HepG2 (cell line): ENCODE measurements around the gene SLC20A1. TPM values are rescaled to one million over a fixed set of nuclear protein-coding genes. Genes with fewer than 3 reads are reported as not detected.

Source experiments
- ATAC-seq: fragments of 200-7000 bp; cut with Tn5 transposase; 3 replicates; pipeline ENCODE4 v1.9.1; 2020; ENCODE audit warnings: mild to moderate bottlenecking, moderate library complexity
- BruUV-seq: library from RNA; stranded (reverse); fragments of 400-500 nt; replicated peaks from 2 replicates; lab custom pipeline; 2021; lab: Mats Ljungman, UMichigan
- CTCF ChIA-PET: fragments of 300-600 bp; formaldehyde crosslinking; extraction: SDS; loops from one replicate; lab custom pipeline; 2021; ENCODE audit warnings: low total read pairs, inconsistent platforms, low intra/inter-chr PET ratio; lab: Yijun Ruan, JAX
- POLR2A ChIA-PET: fragments of 350-600 bp; sonication (Branson Sonifier 250); formaldehyde crosslinking; loops from one replicate; lab custom pipeline; 2020; ENCODE audit warnings: antibody characterized with exemption, inconsistent platforms; lab: Yijun Ruan, JAX
- DNase-seq: peaks from one replicate; pipeline ENCODE4 v3.0.0-alpha.2; 2015; ENCODE audit warnings: low spot score
- FAIRE-seq: peaks from 3 replicates; lab custom pipeline; 2011; peaks lifted over from hg19 to GRCh38; lab: Jason Lieb, UNC
- H2AFZ ChIP-seq: one replicate; pipeline ENCODE4 v1.6.1; 2011; ENCODE audit warnings: low read length, inconsistent platforms
- H3K27ac ChIP-seq: fragments of 300-600 bp; 3 replicates; pipeline ENCODE4 v1.8.0; 2011; ENCODE audit warnings: mixed run types, mild to moderate bottlenecking, mixed read lengths, low read length, inconsistent platforms; ENCODE audit not compliant: insufficient read depth; ENCODE audit errors: extremely low read length
- H3K27me3 ChIP-seq, 2 experiments: fragments of 200-600 bp in 1 of 2; 2 replicates in 1 of 2; 3 replicates in 1 of 2; pipeline versions ENCODE4 v1.6.0 to v1.8.0; 2011; ENCODE audit warnings: low read length in 2 of 2, mild to moderate bottlenecking in 2 of 2, moderate library complexity in 2 of 2, inconsistent platforms in 1 of 2; ENCODE audit not compliant: insufficient read depth in 2 of 2, control insufficient read depth in 1 of 2
- H3K36me3 ChIP-seq, 2 experiments: fragments of 200-600 bp in 1 of 2; replicated peaks in 1 of 2; 2 replicates in 1 of 2; 3 replicates in 1 of 2; pipeline versions ENCODE4 v1.5.1 to v1.8.0; 2011; ENCODE audit warnings: low read length in 2 of 2, inconsistent platforms in 1 of 2; ENCODE audit not compliant: insufficient read depth in 2 of 2, control insufficient read depth in 1 of 2
- H3K4me1 ChIP-seq: 2 replicates; pipeline ENCODE4 v1.5.1; 2012; ENCODE audit warnings: low read length, inconsistent platforms; ENCODE audit not compliant: insufficient read depth
- H3K4me2 ChIP-seq: 2 replicates; pipeline ENCODE4 v1.6.0; 2011; ENCODE audit warnings: low read depth, low read length, inconsistent platforms
- H3K4me3 ChIP-seq, 3 experiments: fragments of 200-600 bp in 1 of 3; sonication (generic), shearing (Covaris generic) in 1 of 3; replicated peaks in 1 of 3; 2 replicates each; pipeline ENCODE4 v1.5.1; 2011 to 2016; ENCODE audit warnings: low read length in 3 of 3, inconsistent platforms in 2 of 3, low read depth in 2 of 3, mild to moderate bottlenecking in 2 of 3, control low read depth in 1 of 3, mixed read lengths in 1 of 3; ENCODE audit not compliant: insufficient read depth in 1 of 3
- H3K79me2 ChIP-seq: one replicate; pipeline ENCODE4 v1.6.1; 2011; ENCODE audit warnings: low read length, inconsistent platforms; ENCODE audit not compliant: insufficient read depth
- H3K9ac ChIP-seq: 2 replicates; pipeline ENCODE4 v1.6.0; 2011; ENCODE audit warnings: mild to moderate bottlenecking, low read depth, low read length, inconsistent platforms; ENCODE audit not compliant: insufficient read depth
- H3K9me3 ChIP-seq: 2 replicates; pipeline ENCODE4 v1.5.1; 2012; ENCODE audit warnings: mild to moderate bottlenecking, low read length
- H4K20me1 ChIP-seq: 2 replicates; pipeline ENCODE4 v1.6.0; 2011; ENCODE audit warnings: inconsistent platforms, mild to moderate bottlenecking, low read length, moderate library complexity; ENCODE audit not compliant: insufficient read depth
- ATF1 ChIP-seq: IDR thresholded peaks from 2 replicates; pipeline ENCODE4 v1.6.1; 2016; ENCODE audit warnings: mild to moderate bottlenecking, control low read depth
- DNMT1 ChIP-seq: sonication (generic); formaldehyde crosslinking; IDR thresholded peaks from 2 replicates; pipeline ENCODE4 v1.5.1; 2020; ENCODE audit warnings: mild to moderate bottlenecking, missing genetic modification reagents
- ELF1 ChIP-seq: sonication (generic); formaldehyde crosslinking; IDR thresholded peaks from 2 replicates; pipeline ENCODE4 v1.4.0; 2020; ENCODE audit warnings: missing genetic modification reagents
- GFI1 ChIP-seq: sonication (generic); formaldehyde crosslinking; IDR thresholded peaks from 2 replicates; pipeline ENCODE4 v1.5.0; 2020; ENCODE audit warnings: missing genetic modification reagents, mild to moderate bottlenecking, borderline replicate concordance
- HMG20A ChIP-seq: IDR thresholded peaks from 2 replicates; pipeline ENCODE4 v1.6.1; 2016; ENCODE audit warnings: borderline replicate concordance
- PITX1 ChIP-seq: sonication (generic); formaldehyde crosslinking; IDR thresholded peaks from 2 replicates; pipeline ENCODE4 v1.5.1; 2020; ENCODE audit warnings: mild to moderate bottlenecking, missing genetic modification reagents
- RBM22 ChIP-seq: fragments of 200-400 bp; formaldehyde crosslinking; optimal IDR thresholded peaks from 2 replicates; pipeline ENCODE3; 2017; ENCODE audit warnings: mild to moderate bottlenecking, low read length, moderate library complexity
- XBP1 ChIP-seq: sonication (generic); formaldehyde crosslinking; IDR thresholded peaks from 2 replicates; pipeline ENCODE4 v1.5.0; 2020; ENCODE audit warnings: missing genetic modification reagents
- ZBTB1 ChIP-seq: sonication (generic); formaldehyde crosslinking; IDR thresholded peaks from 2 replicates; pipeline ENCODE4 v1.4.0; 2020; ENCODE audit warnings: missing genetic modification reagents, borderline replicate concordance
- ZBTB38 ChIP-seq: sonication (generic); formaldehyde crosslinking; IDR thresholded peaks from 2 replicates; pipeline ENCODE4 v1.5.1; 2020; ENCODE audit warnings: mild to moderate bottlenecking, missing genetic modification reagents
- ZKSCAN8 ChIP-seq: IDR thresholded peaks from 2 replicates; pipeline ENCODE4 v1.6.1; 2016; ENCODE audit warnings: borderline replicate concordance, missing genetic modification reagents, missing compliant biosample characterization
- ZMAT3 ChIP-seq: sonication (generic); formaldehyde crosslinking; conservative IDR thresholded peaks from 2 replicates; pipeline ENCODE4 v1.7.0; 2021; ENCODE audit warnings: missing genetic modification reagents
- ZNF205 ChIP-seq: IDR thresholded peaks from 2 replicates; pipeline ENCODE4 v1.6.1; 2018; ENCODE audit warnings: missing biosample characterization, missing genetic modification reagents
- ZNF224 ChIP-seq: sonication (generic); formaldehyde crosslinking; IDR thresholded peaks from 2 replicates; pipeline ENCODE4 v1.5.0; 2020; ENCODE audit warnings: mild to moderate bottlenecking, missing genetic modification reagents
- ZNF235 ChIP-seq: sonication (generic); formaldehyde crosslinking; IDR thresholded peaks from 2 replicates; pipeline ENCODE4 v1.8.1; 2023; ENCODE audit warnings: mild to moderate bottlenecking, missing genetic modification reagents, borderline replicate concordance
- ZNF264 ChIP-seq: sonication (generic); formaldehyde crosslinking; IDR thresholded peaks from 2 replicates; pipeline ENCODE4 v1.4.0; 2020; ENCODE audit warnings: missing genetic modification reagents
- ZNF543 ChIP-seq: sonication (generic); formaldehyde crosslinking; IDR thresholded peaks from 2 replicates; pipeline ENCODE4 v1.4.0; 2020; ENCODE audit warnings: mild to moderate bottlenecking, missing genetic modification reagents
- ZNF550 ChIP-seq: sonication (generic); formaldehyde crosslinking; IDR thresholded peaks from 2 replicates; pipeline ENCODE4 v1.4.0; 2020; ENCODE audit warnings: mild to moderate bottlenecking, missing genetic modification reagents, borderline replicate concordance
- ZNF629 ChIP-seq: sonication (generic); formaldehyde crosslinking; conservative IDR thresholded peaks from 2 replicates; pipeline ENCODE4 v1.5.0; 2020; ENCODE audit warnings: missing genetic modification reagents
- ZNF709 ChIP-seq: sonication (generic); formaldehyde crosslinking; IDR thresholded peaks from 2 replicates; pipeline ENCODE4 v1.5.0; 2020; ENCODE audit warnings: mild to moderate bottlenecking, missing genetic modification reagents
- ZSCAN25 ChIP-seq: sonication (generic); formaldehyde crosslinking; IDR thresholded peaks from 2 replicates; pipeline ENCODE4 v1.8.0; 2022; ENCODE audit warnings: mild to moderate bottlenecking, missing genetic modification reagents
- WGBS: methylation state at CpG from one replicate; pipeline ENCODE4 v1.1.6; 2017; ENCODE audit warnings: low lambda C conversion rate; 5-methylcytosine and 5-hydroxymethylcytosine counted together
- in situ Hi-C: cut with HindIII; loops from 2 replicates; pipeline ENCODE4 v1.10.0; 2017; ENCODE audit warnings: low pct_unique_long_range_greater_than_20kb; ENCODE audit not compliant: extremely low pct_ligation_motif_present
- intact Hi-C: fragments of 100-400 bp; cut with micrococcal nuclease; formaldehyde crosslinking; loops from one replicate; pipeline ENCODE4 v1.10.0; 2022; ENCODE audit not compliant: unreplicated experiment
- polyA plus RNA-seq, 8 experiments: library from polyadenylated mRNA; depleted of rRNA in 3 of 8; stranded (reverse) in 7 of 8; unstranded in 1 of 8; fragments of >200 nt; fragmentation: Illumina TruSeq in 4 of 8; extraction: Trizol in 4 of 8; gene quantifications; 2 replicates each; pipeline versions ENCODE4 v1.2.1 to v1.2.3, GENCODE V29; 2011 to 2016; ENCODE audit warnings: low read depth in 4 of 8, missing spikeins in 1 of 8, mixed read lengths in 1 of 8; ENCODE audit not compliant: insufficient read depth in 1 of 8
- total RNA-seq, 5 experiments: library from RNA; depleted of rRNA; stranded (reverse); fragments of >200 nt; fragmentation: Illumina TruSeq; extraction: Trizol; gene quantifications; 2 replicates each; pipeline ENCODE4 v1.2.3, GENCODE V29; 2016; ENCODE audit warnings: low read depth in 1 of 5
- TF ChIP-seq, protein P1 (sequence below): sonication (generic); formaldehyde crosslinking; IDR thresholded peaks from 2 replicates; pipeline ENCODE4 v1.8.1; 2023; ENCODE audit warnings: mild to moderate bottlenecking, moderate library complexity, missing genetic modification reagents

SLC20A1 gene
- total and polyA plus RNA-seq, 2 of the 13 experiments (the other 11 are each of a cell fraction or from before 2014, with no cell fraction given), result 54.0 to 85.9 TPM

DNA sequence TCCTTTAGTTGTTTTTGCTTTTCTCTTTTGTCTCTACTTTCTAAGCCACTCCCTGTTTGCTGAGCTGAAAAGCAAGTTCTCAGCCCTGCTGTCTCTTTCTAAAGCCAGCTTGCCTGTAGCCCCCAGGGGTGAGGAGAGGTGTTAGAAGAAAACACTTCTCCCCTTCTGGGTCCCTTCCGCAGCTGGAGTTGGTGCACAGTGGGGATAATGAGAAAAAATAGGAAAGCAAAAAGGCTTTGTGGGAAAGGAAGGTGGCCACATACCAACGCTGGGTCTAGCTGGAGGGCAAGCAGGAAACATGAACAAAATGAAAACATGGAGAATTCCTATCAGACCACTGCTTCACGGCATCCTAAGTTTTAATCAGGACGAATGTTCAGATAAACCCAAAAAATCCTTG, 15.5 kb upstream of the SLC20A1 start:
- ATAC-seq (no peak), DNase-seq (no peak), FAIRE-seq (no peak)
- Histone ChIP-seq H3K4me2 (peak overlapping the region; percentile 29; the same call in 1 of the 2 replicates), H3K9me3 (no peaks in the 10 kb centered on the region), H3K4me1 (peaks cover 70% of the 10 kb centered on the region), H4K20me1 (no peaks in the 10 kb centered on the region), H3K4me3 (no peak overlapping the region), H3K9ac (no peak overlapping the region), H3K27me3 (peaks cover 2 to 48% of the 10 kb centered on the region in 2 experiments), H3K79me2 (no peaks in the 10 kb centered on the region), H3K27ac (no peak overlapping the region), H3K36me3 (no peaks in the 10 kb centered on the region), H2AFZ (no peak overlapping the region)
- ChIA-PET CTCF (no interaction called here), POLR2A (interaction anchor here (8.5 kb wide), 1 partner anchor 15 kb away, joined by 94 read pairs; the partner anchor contains the start of gene SLC20A1)
- in situ Hi-C loops, result no loop called here
- WGBS, result 49% methylated on average over 4 of the region's 4 CpGs
- no peak for TF ChIP-seq RBM22
- TF ChIP-seq DNMT1 (CRISPR knock-in tag), result no peak
- TF ChIP-seq ZKSCAN8, result no peak
- no peak for TF ChIP-seq ZNF235 (CRISPR knock-in tag)
- no peak for TF ChIP-seq ZNF543 (CRISPR knock-in tag)
- 0 out of 2 replicates have a peak, but pooled peaks have one; percentile 11 for TF ChIP-seq ZMAT3 (CRISPR knock-in tag)
- TF ChIP-seq HMG20A (CRISPR knock-in tag), result no peak
- intact Hi-C loops, result no loop called here
- no TSS peak for BruUV-seq

DNA sequence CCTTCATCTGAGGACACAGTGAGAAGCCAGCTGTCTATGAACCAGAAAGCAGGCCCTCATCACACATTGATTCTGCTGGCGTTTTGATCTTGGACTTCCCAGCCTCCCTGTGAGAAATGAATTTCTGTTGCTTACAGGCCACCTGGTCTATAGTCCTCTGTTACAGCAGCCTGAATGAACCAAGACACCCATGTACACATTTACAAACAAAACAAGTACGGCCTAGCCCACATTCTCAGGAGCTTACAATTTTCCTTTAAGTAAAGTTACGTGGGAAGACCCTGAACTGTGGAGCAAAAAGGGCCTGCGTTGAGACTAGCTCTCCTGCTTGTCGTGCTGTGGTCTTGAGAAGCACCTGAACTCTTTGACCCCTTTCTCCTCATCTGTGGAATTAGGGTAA, 12.0 kb upstream of the SLC20A1 start:
- no peaks in the 10 kb centered on the region for H3K9me3 ChIP-seq
- peaks cover 3 to 53% of the 10 kb centered on the region in 2 experiments for H3K27me3 ChIP-seq
- DNase-seq (no peak), FAIRE-seq (no peak), ATAC-seq (no peak)
- peak overlapping the region; percentile 60 for H2AFZ ChIP-seq
- peaks cover 77% of the 10 kb centered on the region for H3K4me1 ChIP-seq
- in situ Hi-C loops (no loop called here), intact Hi-C loops (no loop called here)
- H3K27ac ChIP-seq, result no peak overlapping the region
- CTCF ChIA-PET, result no interaction called here
- no peaks in the 10 kb centered on the region for H3K79me2 ChIP-seq
- no TSS peak for BruUV-seq
- H3K9ac ChIP-seq, result peak overlapping the region; percentile 2; the same call in 1 of the 2 replicates
- no peaks in the 10 kb centered on the region for H3K36me3 ChIP-seq
- 7% methylated on average over 5 of the region's 5 CpGs for WGBS
- POLR2A ChIA-PET, result interaction anchor here (0.8 to 8.5 kb wide), 3 partner anchors 11 to 92 kb away, joined by 3 to 94 read pairs (median 6); partner anchors contain the start of gene SLC20A1
- H3K4me3 ChIP-seq, result peak overlapping the region in 2 of 3 experiments; percentile 8 to 45; a peak in 3 of 6 replicates
- no peaks in the 10 kb centered on the region for H4K20me1 ChIP-seq
- H3K4me2 ChIP-seq, result peak overlapping the region; percentile 61
- no peak for TF ChIP-seq ZSCAN25 (CRISPR knock-in tag)
- no peak for TF ChIP-seq ZBTB38 (CRISPR knock-in tag)
- no peak for TF ChIP-seq ZBTB1 (CRISPR knock-in tag)
- no peak for TF ChIP-seq XBP1 (CRISPR knock-in tag)
- TF ChIP-seq, protein P1, sequence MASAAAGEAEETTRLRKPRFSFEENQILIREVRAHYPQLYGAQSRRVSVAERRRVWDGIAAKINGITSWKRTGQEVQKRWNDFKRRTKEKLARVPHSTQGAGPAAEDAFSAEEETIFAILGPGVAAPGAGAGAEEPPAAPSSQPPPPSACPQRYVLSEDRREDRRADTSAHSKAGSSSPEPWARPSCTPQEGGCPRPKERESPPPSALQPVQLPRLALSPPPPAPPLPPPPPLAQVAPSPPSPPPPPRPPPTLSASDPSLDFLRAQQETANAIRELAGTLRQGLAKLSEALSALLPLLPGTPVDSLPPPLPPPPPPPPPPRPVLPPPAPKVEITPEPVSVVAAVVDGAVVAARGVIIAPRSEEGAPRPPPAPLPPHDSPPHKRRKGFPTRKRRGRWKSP (CRISPR knock-in tag), result 0 out of 2 replicates have a peak, but pooled peaks have one; percentile 22
- no peak for TF ChIP-seq ZNF629 (CRISPR knock-in tag)
- no peak for TF ChIP-seq ZNF224
- TF ChIP-seq ZNF264 (CRISPR knock-in tag), result no peak
- 0 out of 2 replicates have a peak, but pooled peaks have one; percentile 2 for TF ChIP-seq ATF1
- no peak for TF ChIP-seq GFI1 (CRISPR knock-in tag)
- TF ChIP-seq ELF1 (CRISPR knock-in tag), result no peak
- no peak for TF ChIP-seq PITX1 (CRISPR knock-in tag)
- no peak for TF ChIP-seq ZNF205 (CRISPR knock-in tag)
- no peak for TF ChIP-seq ZNF550 (CRISPR knock-in tag)
- TF ChIP-seq ZNF709 (CRISPR knock-in tag), result 0 out of 2 replicates have a peak, but pooled peaks have one; percentile 7
